ENCODE results near the gene PHACTR4.
"Not testable (repeated sequence)": the region's sequence is repeated elsewhere in the genome, so short reads cannot be mapped to it uniquely, and the experiment has no call there.

Gene PHACTR4

GRCh38 chr1:28530456-28530855 lies 160.9 kb downstream of the PHACTR4 start:
- no peak for DNase-seq

- no peak for DNase-seq
These were observed 165.1 kb downstream of the PHACTR4 start for GRCh38 chr1:28534671-28535070.

GRCh38 chr1:28535180-28535579 lies 165.6 kb downstream of the PHACTR4 start:
- no peak for DNase-seq

GRCh38 chr1:28537457-28538199 lies 168.1 kb downstream of the PHACTR4 start:
- DNase-seq = no peak

GRCh38 chr1:28538286-28538685 lies 168.7 kb downstream of the PHACTR4 start:
- DNase-seq = no peak

DNA sequence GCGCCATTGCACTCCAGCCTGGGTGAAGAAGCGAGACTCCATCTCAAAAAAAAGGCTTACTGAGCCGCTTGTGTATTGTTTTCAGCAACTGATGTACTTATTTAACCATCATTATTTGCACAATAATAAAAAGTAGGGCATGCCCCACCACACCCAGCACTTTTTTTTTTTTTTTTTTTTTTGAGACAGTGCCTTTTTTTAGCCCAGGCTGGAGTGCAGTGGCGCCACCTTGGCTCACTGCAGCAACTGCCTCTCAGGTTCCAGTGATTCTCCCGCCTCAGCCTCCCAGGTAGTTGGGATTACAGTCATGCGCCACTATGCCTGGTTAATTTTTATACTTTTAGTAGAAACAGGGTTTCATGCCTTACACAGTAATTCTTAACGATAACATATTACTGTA lies 171.1 kb downstream of the PHACTR4 start:
- no peak for DNase-seq

DNA sequence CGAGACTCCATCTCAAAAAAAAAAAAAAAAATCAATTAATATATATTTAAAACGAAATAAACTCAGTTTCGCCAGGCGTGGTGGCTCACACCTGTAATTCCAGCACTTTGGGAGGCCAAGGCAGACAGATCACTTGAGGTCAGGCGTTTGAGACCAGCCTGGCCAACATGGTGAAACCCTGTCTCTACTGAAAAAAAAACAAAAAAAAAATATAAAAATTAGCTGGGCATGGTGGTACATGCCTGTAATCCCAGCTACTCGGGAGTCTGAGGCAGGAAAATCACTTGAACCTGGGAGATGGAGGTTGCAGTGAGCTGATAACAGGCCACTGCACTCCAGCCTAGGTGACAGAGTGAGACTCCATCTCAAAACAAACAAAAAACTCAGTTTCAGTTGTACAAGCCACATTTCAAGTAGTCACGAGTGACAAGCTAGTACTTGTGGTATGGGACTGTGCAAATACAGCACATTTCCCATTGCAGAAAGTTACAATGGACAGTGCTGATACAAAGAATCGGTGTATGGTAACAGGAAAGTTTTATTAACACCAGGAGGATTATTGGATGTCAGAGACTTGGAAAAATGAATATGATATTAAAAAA lies 172.0 kb downstream of the PHACTR4 start:
- DNase-seq = not testable (repeated sequence)

DNA sequence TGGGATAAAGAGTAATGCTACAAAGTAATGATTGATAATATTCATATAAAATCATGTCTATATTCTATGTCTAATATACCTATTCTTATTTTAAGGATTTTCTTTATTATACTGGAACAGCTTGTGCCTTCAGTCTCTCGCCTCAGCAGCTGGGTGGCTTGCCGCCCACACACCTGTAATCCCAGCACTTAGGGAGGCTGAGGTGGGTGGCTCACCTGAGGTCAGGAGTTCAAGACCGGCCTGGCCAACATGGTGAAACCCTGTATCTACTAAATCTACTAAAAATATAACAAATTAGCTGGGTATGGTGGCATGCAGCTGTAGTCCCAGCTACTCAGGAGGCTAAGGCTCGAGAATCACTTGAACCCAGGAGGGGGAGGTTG lies 175.7 kb downstream of the PHACTR4 start:
- no peak for DNase-seq

- no peak for DNase-seq
These were observed 178.8 kb downstream of the PHACTR4 start for GRCh38 chr1:28548318-28548717.
